ENCODE data around the gene TPTE.
"Not testable (repeated sequence)": the region's sequence is repeated elsewhere in the genome, so short reads cannot be mapped to it uniquely, and the experiment has no call there.

The TPTE gene

GRCh38 chr21:10521091-10521598 lies at the start of gene TPTE:
Gene TPTE, plus strand, starts transcription at chr21:10521583. Its CDS starts 17,141 bp downstream, at chr21:10538724.
- DNase-seq (ENCODE audit: low read depth in 2 of 2): no peak

- not testable (repeated sequence) for DNase-seq (ENCODE audit: low read depth in 2 of 2)
These were observed 49.4 kb upstream of the TPTE start for GRCh38 chr21:10471999-10472398.

- DNase-seq (ENCODE audit: low read depth in 2 of 2): not testable (repeated sequence)
These were observed 43.6 kb upstream of the TPTE start for GRCh38 chr21:10477794-10478193.

- not testable (repeated sequence) for DNase-seq (ENCODE audit: low read depth in 2 of 2)
These were observed 41.5 kb upstream of the TPTE start for GRCh38 chr21:10479875-10480274.

- DNase-seq (ENCODE audit: low read depth in 2 of 2): not testable (repeated sequence)
These were observed 36.5 kb upstream of the TPTE start for GRCh38 chr21:10484864-10485263.

- not testable (repeated sequence) for DNase-seq (ENCODE audit: low read depth in 2 of 2)
These were observed 30.9 kb upstream of the TPTE start for GRCh38 chr21:10490453-10490852.

- DNase-seq (ENCODE audit: low read depth in 2 of 2): no peak
These were observed 10.3 kb upstream of the TPTE start for GRCh38 chr21:10511116-10511515.

- DNase-seq (ENCODE audit: low read depth in 2 of 2): not testable (repeated sequence)
These were observed 4.5 kb upstream of the TPTE start for GRCh38 chr21:10516889-10517288.

GRCh38 chr21:10517904-10518303 lies 3.5 kb upstream of the TPTE start:
- DNase-seq (ENCODE audit: low read depth in 2 of 2): not testable (repeated sequence)

GRCh38 chr21:10521835-10522500 lies 585 bp downstream of the TPTE start:
- DNase-seq (ENCODE audit: low read depth in 2 of 2): not testable (repeated sequence)

GRCh38 chr21:10539956-10540355 lies 18.6 kb downstream of the TPTE start:
- no peak for DNase-seq (ENCODE audit: low read depth in 2 of 2)

GRCh38 chr21:10544376-10544775 lies 23.0 kb downstream of the TPTE start:
- DNase-seq (ENCODE audit: low read depth in 2 of 2): not testable (repeated sequence)

GRCh38 chr21:10547868-10548267 lies 26.5 kb downstream of the TPTE start:
- DNase-seq (ENCODE audit: low read depth in 2 of 2): not testable (repeated sequence)

GRCh38 chr21:10548331-10548954 lies 27.1 kb downstream of the TPTE start:
- not testable (repeated sequence) for DNase-seq (ENCODE audit: low read depth in 2 of 2)

GRCh38 chr21:10570803-10571202 lies 49.4 kb downstream of the TPTE start:
- not testable (repeated sequence) for DNase-seq (ENCODE audit: low read depth in 2 of 2)

GRCh38 chr21:10574531-10575310 lies 53.3 kb downstream of the TPTE start:
- not testable (repeated sequence) for DNase-seq (ENCODE audit: low read depth in 2 of 2)

- no peak for DNase-seq (ENCODE audit: low read depth in 2 of 2)
These were observed 53.9 kb downstream of the TPTE start for GRCh38 chr21:10575311-10575667.

- not testable (repeated sequence) for DNase-seq (ENCODE audit: low read depth in 2 of 2)
These were observed 57.5 kb downstream of the TPTE start for GRCh38 chr21:10578910-10579309.

- DNase-seq (ENCODE audit: low read depth in 2 of 2): not testable (repeated sequence)
These were observed 67.7 kb downstream of the TPTE start for GRCh38 chr21:10589115-10589514.

- DNase-seq (ENCODE audit: low read depth in 2 of 2): not testable (repeated sequence)
These were observed 85.7 kb downstream of the TPTE start for GRCh38 chr21:10607074-10607473.

GRCh38 chr21:10614285-10614684 lies 92.9 kb downstream of the TPTE start:
- not testable (repeated sequence) for DNase-seq (ENCODE audit: low read depth in 2 of 2)

- DNase-seq (ENCODE audit: low read depth in 2 of 2): not testable (repeated sequence)
These were observed 94.7 kb downstream of the TPTE start for GRCh38 chr21:10616061-10616460.
